HG02970 (cell line): ENCODE data around the gene IP6K1.
"Not testable (repeated sequence)": the region's sequence is repeated elsewhere in the genome, so short reads cannot be mapped to it uniquely, and the experiment has no call there.

ENCODE experiments used
- ATAC-seq: cut with Tn5 transposase; IDR thresholded peaks from one replicate; pipeline ENCODE4 v1.9.1; 2021; ENCODE audit warnings: mild to moderate bottlenecking, moderate library complexity, moderate number of reproducible peaks; ENCODE audit not compliant: unreplicated experiment, low FRiP score

The IP6K1 gene

GRCh38 chr3:49714728-49715550, 71.4 kb downstream of the IP6K1 start:
- no peak for ATAC-seq

DNA sequence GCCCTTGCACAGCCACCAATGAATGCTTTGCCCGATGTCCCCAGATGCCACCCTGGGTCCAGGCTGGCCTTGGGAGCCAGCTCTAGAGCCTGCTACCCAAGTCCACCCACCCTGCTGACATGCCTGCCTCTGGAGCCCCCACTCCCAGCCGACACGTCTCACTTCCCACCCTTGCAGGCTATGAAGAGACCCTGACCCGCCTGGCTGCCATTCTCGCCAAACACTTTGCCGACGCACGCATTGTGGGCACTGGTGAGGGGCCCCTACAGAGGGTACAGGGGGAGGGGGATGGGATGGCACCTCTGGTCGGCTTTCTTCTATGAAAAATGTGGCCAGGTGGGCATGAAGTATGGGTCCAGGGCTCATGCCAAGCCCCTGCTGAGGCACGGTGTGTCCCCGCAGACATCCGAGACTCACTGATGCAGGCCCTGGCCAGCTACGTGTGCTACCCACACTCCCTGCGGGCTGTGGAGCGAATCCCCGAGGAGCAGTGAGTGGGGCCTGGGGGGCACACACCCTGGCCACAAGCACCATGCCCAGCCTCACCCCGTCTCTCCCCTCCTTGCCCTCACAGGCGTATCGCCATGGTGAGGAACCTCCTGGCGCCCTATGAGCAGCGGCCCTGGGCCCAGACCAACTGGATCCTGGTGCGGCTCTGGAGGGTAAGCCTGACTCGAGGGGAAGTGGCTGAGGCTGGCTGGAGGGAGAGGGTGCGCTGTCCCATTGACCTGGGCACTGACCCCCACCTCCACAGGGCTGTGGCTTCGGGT, 72.8 kb downstream of the IP6K1 start:
- no peak for ATAC-seq

GRCh38 chr3:49712631-49713317, 73.6 kb downstream of the IP6K1 start:
- no peak for ATAC-seq

- ATAC-seq: no peak
Observed at GRCh38 chr3:49712166-49712565, 74.2 kb downstream of the IP6K1 start.

DNA sequence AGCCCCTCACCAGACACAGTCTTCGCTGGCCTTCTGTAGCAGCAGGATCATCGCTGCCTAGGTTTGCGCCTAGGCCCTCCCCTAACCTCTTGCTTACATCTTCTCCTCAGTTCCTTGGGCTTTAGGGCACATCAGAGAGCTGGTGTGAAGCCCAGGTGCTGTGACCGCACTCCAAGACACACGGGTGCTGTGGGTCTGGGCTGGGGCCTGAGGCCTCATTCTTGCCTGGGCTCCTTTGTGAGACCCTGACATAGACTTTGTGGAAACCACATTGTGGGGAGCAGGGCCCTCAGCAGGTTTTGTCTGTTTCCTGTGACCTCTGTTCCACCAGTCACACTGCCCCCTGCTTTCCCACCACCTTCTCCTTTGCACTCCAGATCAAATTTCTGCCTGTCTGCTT, 74.9 kb downstream of the IP6K1 start:
- no peak for ATAC-seq

- ATAC-seq: no peak
Observed at GRCh38 chr3:49709852-49710251, 76.5 kb downstream of the IP6K1 start.

- no peak for ATAC-seq
Observed at GRCh38 chr3:49707113-49707480, 79.2 kb downstream of the IP6K1 start.

DNA sequence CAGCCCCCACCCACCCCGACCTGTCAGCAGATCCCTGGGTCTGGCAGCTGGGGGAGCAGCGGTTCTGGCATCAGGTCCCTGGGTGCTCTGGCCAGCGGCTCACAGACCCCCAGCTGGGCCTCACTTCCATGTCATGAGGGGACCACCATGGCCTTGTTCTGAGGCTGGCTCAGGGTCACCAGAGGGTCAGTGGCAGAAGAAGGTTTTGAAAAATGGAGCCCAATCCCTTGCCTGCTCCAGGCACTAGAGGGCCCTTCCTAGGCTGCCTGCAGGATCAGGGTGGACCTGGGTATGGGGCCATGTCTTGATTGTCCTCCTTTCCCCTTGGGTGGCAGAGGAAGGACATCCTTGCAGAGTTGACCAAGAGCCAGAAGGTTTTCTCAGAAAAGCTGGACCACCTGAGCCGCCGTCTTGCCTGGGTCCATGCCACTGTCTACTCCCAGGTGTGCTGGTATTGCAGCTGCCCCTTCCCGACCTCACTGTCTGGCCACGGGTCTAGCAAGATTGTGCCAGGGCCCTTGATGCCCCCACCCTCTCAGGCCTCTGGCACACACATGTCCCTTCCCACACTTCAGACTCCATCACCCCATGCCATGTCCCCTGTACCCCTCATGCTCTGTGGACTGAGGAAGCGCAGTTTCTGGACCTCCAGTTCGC, 79.8 kb downstream of the IP6K1 start:
- no peak for ATAC-seq

DNA sequence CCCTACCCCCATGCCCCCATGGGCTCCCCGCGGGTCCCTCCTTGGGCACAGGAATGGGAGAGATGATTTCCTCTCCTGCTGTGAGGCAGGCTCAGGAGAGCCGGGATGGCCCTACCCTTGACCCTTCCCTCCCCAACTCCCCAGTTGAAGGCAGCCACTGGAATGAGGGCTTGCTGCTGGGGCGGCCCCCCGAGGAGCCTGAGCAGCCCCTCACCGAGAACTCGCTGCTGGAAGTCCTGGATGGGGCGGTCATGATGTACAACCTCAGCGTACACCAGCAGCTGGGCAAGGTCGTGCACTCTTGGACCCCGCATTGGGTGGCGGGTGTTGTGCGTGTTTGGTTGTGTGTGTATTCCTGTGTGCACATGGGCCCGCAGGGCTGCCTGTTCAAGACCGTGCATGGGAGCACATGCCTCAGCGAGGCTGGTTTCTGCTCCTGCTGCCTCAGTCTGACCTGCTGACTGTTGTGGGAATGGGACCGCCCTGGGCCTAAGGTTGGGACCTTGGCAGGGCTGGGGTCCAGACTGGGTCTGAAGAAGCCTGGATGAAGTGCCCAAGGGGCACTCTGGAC, 80.9 kb downstream of the IP6K1 start:
- ATAC-seq: no peak

- no peak for ATAC-seq
Observed at GRCh38 chr3:49704629-49705028, 81.7 kb downstream of the IP6K1 start.

DNA sequence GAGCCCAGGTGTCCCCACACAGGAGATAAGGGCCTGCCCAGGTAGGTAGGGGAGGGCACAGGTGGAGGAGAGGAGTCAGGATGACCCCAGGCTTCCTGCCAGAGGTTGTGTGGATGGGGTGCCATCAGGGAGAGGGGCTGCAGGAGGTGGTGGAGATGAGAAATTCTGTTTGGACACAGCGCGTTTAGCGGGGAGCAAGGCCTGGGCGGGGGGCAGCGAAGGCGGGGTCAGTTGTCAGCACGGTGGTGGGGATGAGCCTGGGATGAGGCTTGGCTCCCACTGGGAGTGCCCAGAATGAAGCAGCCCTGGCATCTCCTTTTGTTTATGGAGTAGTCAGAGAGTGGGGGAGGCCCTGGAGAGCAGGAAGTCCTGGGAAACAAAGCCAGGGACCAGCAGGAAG, 82.4 kb downstream of the IP6K1 start:
- no peak for ATAC-seq

DNA sequence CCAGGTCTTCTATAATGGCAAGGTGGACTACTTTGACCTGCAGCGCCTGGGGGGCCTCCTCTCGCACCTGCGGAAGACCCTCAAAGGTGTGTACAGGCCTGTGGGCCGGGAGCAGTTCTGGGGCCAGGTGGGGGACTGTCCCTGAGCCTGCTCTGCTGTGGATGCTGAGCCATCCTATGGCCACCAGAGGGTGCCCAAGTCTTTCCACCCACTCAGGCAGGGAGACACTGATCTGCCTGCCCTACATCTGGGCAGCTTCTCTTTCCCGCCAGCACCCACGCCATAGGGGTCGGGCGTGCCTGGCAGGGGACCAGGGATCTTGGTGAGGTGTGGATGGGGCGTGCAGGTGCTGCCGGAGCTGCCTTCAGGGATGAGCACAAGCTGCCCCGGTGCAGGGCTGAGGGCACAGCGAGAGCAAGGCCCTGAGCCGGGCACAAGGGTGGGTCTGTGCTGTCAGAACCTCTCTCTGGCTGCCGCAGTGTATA, 82.9 kb downstream of the IP6K1 start:
- ATAC-seq: no peak

DNA sequence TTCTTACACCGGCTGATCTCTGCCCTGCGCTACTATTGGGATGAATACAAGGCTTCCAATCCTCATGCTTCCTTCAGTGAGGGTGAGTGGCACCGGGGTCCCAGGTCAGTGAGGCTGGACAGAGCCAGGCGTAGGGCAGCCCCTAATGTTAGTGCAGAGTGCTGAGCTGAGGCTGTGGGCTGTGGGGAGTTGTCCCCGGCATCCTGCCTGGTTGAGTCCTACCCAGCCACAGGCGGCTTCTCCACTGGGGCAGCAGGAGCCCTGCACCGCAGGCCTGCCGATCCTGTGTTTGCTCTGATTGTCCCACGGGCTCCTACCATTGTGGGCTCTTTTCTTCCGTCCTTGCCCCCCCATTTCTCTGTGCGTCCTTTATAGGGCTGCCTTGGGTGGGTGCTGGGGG, 83.7 kb downstream of the IP6K1 start:
- no peak for ATAC-seq

- no peak for ATAC-seq
Observed at GRCh38 chr3:49701388-49702077, 84.8 kb downstream of the IP6K1 start.

DNA sequence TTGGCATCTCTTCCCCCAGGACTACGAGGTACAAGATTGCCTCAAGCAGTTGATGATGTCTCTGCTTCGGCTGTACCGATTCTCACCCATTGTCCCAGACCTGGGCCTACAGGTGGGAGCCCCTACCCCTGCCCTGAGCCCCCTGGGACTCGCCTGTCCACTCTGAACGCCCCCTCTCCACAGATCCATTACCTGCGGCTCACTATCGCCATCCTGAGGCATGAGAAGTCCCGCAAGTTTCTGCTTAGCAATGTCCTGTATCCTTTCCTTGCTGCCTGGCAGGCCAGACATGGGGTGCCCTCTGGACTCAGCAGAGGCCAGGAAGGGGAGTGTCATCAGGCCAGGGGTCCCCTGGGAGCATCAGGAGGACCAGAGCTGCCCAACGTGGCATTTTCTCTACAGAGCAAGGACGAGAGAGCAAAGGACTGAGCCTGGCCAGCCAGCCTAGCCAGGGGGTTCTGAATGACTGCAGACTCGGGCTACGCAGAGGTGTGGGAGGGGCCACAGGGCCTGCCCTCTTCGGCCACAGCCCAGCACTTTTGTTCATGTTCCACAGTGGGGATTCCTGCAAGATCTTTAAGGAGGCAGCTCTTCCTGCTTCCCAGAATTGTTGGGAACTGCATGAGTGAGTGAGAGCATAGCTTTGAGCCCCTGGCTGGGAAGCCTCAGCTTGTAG, 85.8 kb downstream of the IP6K1 start:
- ATAC-seq: no peak

GRCh38 chr3:49700014-49700413, 86.3 kb downstream of the IP6K1 start:
- ATAC-seq: no peak

- ATAC-seq: no peak
Observed at GRCh38 chr3:49699281-49699979, 86.9 kb downstream of the IP6K1 start.

DNA sequence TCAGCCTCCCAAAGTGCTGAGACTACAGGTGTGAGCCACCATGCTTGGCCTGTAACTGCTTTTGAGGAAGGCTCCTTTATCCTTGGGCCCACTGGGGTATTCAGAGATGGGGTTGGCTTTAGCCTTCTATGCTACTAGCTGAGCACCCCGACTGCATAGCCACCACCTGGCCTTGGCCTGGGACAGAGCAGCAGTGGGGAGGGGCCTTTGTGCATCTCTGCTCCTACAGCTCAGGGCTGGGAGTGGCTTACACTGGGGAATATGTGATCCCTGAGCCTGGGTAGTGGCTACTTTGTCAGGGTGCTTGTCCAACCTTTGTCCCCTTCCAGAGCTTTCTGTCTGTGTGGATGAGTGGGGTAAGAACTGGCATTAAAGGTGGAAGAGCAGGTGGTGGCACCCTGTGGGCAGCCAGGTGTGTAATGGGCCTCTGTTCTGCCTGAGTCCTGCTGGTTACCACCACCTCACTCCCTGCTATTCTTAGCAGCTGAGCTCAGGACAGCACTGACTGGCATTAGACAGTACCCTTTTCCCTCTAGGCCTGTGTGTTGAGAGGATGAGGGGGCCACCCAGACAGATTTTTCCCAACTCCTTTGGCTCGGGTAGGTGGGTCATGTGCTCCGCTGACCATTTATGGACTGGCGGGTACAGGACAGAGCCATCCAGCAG, 90.9 kb downstream of the IP6K1 start:
- not testable (repeated sequence) for ATAC-seq
